ENCODE measurements around the gene PRKAB1.

DNA sequence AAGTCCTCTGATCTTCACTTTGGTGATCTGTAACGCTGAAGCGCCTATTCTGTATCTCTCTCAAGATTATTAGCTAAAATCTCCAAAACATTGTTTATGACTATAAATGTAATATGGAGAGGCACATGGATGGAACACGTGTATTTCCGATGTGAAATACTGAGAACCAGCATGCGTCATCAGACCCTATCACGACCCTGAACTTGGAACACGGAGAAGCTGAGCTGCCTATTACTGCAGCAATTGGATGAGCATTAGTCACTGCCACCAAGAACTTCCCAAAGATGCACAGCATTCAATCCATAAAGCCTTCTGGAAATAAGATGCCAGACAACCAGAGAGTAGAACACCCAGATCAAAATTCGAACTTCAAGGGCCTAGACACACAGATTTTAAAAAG, 61.9 kb downstream of the PRKAB1 start:
- TF ChIP-seq, protein P1, sequence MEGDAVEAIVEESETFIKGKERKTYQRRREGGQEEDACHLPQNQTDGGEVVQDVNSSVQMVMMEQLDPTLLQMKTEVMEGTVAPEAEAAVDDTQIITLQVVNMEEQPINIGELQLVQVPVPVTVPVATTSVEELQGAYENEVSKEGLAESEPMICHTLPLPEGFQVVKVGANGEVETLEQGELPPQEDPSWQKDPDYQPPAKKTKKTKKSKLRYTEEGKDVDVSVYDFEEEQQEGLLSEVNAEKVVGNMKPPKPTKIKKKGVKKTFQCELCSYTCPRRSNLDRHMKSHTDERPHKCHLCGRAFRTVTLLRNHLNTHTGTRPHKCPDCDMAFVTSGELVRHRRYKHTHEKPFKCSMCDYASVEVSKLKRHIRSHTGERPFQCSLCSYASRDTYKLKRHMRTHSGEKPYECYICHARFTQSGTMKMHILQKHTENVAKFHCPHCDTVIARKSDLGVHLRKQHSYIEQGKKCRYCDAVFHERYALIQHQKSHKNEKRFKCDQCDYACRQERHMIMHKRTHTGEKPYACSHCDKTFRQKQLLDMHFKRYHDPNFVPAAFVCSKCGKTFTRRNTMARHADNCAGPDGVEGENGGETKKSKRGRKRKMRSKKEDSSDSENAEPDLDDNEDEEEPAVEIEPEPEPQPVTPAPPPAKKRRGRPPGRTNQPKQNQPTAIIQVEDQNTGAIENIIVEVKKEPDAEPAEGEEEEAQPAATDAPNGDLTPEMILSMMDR (conservative IDR thresholded peaks at IDR 0.05), result no peak
- TF ChIP-seq EZH2 (IDR thresholded peaks at IDR 0.05; ENCODE audit: low read depth), result no peak
